Activated T-cell treated with anti-CD3 and anti-CD28 coated beads for 1 hour (primary cell): Measurements from ENCODE around the gene DDIT4.
A peak's percentile ranks its signal among the peaks of the same experiment; 100 is the strongest.
"Not testable (repeated sequence)": the region's sequence is repeated elsewhere in the genome, so short reads cannot be mapped to it uniquely, and the experiment has no call there.

Experiments used
- DNase-seq: peaks from one replicate; pipeline ENCODE4 v3.0.0-alpha.2; 2020; ENCODE audit warnings: low read depth

The DDIT4 gene

GRCh38 chr10:72273410-72274212 lies at the start of gene DDIT4:
TSS of gene DDIT4 (plus strand) at chr10:72273924. CDS start at chr10:72274217, 293 bp downstream.
- peak; percentile 93 for DNase-seq

DNA sequence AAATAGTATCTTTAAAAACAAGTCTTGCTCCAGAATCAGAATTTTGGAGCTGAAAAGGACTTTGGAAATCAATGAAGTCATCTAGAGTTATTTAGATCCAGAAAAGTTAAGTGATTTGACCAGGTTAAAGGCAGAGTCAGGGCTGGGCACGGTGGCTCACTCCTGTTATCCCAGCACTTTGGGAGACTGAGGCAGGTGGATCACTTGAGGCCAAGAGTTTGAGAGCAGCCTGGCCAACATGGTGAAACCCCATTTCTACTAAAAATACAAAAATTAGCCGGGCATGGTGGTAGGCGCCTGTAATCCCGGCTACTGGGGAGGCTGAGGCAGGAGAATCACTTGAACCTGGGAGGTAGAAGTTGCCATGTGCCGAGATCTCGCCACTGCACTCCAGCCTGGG lies 49.5 kb upstream of the DDIT4 start:
- not testable (repeated sequence) for DNase-seq

GRCh38 chr10:72226418-72227027 lies 47.2 kb upstream of the DDIT4 start:
- no peak for DNase-seq

DNA sequence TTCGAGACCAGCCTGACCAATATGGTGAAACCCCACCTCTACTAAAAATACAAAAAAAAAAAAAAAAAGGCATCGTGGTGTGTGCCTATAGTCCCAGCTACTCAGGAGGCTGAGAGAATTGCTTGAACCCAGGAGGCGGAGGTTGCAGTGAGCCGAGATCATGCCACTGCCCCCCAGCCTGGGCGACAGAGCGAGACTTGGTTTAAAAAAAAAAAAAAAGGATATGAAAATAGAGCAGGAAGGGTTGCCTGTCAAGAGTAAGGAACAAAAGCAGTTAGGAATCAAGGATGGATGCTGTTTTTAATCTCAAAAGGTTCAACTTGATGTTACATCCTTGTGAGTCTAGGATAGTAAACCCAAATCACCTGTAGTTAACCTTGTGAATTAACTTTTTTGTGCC lies 45.9 kb upstream of the DDIT4 start:
- DNase-seq = no peak

GRCh38 chr10:72228318-72228751 lies 45.4 kb upstream of the DDIT4 start:
- no peak for DNase-seq

- no peak for DNase-seq
These were observed 44.2 kb upstream of the DDIT4 start for GRCh38 chr10:72229261-72230251.

DNA sequence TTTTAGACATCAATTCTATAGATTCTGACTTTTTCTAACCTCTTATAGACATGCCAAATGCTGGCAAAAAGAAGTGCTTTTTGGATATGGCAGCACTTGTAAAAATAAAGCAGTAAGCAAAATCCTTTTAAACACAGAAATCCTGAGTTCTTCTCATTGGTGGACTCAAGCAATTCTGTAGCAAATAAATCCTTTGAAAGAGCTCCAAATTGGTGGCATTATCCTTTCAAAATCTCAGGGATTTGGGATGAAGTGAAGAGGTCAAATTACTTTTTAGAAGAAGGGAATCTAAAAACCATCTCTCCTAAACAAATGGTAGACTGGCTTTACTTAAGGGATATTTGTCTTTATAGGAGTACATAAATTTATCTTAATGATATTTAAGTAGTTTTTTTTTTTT lies 40.1 kb upstream of the DDIT4 start:
- DNase-seq = no peak

DNA sequence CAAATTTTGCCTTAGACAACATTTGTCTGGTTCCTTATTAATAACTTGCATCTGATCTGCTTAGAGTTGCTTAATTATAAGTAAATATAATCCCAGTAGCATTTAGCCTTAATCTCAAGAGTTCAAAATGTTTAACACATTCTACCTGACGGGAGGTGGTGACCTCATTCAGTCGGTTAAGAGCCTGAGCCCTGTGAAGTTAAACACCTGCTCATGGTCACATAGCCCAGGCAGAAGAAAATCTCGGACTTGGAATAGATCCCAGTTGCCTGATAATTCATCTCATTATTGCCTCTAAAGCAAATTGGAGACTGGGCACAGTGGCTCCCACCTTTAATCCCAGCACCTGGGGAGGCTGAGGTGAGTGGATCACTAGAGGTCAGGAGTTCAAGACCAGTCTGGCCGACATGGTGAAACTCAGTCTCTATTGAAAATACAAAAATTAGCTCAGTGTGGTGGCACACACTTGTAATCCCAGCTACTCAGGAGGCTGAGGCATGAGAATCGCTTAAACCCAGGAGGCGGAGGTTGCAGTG lies 39.1 kb upstream of the DDIT4 start:
- DNase-seq = no peak

DNA sequence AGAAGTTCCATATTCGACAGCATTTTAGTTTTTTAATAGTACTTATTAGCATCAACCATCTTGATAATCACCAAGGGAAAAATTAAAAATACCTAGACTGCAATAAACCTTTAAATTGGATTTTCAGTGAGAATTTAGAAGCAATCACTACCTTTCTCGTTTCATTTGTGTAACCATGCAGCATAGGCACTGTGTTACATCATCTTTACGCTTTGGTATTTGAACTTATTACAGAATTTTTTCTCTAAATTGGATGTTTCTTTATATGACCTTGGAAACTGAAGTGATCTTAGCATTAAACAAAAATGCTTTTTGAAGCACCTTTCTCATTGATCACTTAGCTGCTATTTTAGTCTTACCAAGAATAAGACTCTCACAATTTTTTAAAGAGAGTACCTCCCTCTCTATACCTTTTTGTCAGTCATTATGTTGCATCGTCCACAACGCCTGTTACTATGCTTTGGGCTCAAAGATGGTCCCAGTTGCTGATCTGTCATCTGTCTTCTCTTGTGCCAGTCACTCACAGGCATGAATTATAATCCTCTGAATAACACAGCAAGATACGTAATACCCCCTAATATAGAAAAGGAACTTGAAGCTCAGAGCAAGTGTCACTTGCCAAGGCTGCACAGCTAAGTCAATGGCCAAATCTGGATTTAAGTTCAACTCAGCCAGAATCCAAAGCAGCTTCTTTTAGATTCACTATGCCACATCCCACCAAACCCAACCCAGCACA lies 38.0 kb upstream of the DDIT4 start:
- DNase-seq = no peak

- DNase-seq = no peak
These were observed 35.1 kb upstream of the DDIT4 start for GRCh38 chr10:72238392-72239175.

GRCh38 chr10:72239409-72239808 lies 34.3 kb upstream of the DDIT4 start:
- DNase-seq = no peak

GRCh38 chr10:72240371-72240770 lies 33.4 kb upstream of the DDIT4 start:
- DNase-seq = no peak

- DNase-seq = no peak
These were observed 32.0 kb upstream of the DDIT4 start for GRCh38 chr10:72241691-72242252.

- no peak for DNase-seq
These were observed 31.0 kb upstream of the DDIT4 start for GRCh38 chr10:72242675-72243074.

DNA sequence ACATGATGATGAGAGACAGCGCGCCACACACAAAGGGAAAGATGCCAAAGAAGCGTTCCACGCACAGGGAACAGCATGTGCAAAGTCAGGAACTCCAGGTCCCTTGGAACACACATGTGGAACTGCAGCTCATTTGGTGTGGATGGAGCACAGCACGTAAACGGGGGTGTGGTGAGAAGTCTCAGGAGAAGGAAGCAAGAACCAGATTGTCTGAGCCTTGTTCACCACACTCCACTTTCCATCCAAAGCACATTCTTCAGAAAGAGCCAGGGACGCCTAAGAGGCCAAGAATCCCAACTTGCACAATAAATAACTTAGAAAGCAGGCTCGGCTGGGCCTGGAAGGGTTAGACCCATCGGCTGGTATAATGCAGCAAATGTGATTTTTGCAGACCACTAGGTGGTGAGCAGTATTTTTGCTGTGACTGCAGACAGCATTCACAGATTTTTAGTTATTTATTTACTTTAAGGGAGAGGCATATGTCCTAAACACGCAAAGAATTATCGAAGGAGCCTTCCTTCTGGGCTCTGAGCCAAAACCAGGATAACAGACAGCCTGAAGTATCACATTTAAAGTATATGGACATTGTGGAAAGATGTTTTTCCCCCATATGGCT lies 29.8 kb upstream of the DDIT4 start:
- no peak for DNase-seq

GRCh38 chr10:72244573-72245038 lies 29.1 kb upstream of the DDIT4 start:
- DNase-seq = no peak

DNA sequence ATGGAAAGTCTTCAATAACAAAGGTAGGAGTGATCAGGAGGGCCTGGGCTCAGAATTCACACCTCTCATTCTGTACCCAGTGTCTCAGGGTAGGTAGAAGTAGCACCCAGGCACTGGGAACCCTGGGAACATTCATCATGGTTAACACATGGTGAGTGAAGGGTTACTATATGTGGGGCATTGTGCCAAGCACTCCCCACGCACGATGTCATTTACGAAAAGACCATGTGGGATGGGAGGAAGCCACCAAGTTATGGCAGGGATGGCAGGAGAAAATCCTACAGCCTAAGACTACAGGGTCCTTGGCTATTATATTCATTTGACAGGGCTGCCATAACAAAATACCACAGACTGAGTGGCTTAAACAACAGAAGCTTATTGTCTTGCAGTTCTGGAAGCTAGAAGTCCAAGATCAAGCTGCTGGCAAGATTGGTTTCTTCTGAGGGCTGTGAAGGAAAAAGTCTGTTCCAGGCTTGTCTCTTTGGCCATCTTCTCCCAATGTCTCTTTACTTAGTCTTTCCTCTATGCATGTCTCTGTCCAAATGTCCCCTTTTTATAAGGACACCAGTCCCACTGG lies 27.7 kb upstream of the DDIT4 start:
- no peak for DNase-seq

DNA sequence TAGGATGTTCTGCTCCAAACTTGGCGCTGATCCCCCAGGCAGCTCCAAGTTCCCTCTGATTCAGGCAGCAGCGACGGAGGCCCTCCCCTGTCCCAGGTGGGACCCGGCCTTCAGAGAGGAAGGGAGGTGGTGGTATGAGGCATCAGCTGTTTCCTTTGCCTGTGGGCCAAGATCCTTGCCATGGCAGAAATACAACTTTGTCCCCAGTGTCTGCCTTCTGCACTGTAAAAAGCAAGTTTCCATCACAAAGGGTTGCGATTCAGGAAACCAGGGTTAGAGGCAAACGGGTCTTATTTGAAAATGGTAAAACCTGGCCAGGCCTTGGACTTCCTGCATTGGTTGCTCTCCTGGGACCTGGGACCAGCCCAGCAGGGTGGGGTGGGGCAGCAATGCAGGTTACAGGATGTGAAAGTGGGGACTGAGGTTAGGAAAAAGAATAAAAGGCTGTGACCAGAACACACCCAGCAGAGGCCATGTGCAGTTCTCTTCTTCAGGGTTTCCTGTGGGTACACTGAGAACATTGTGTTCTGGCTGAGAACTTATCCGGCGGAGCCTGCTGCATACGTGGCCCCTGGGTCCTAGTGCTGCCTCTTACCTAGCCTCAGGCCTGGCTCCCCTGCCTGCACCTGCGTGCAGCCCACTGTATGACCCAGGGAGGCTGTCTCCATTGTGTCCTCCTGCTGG lies 25.1 kb upstream of the DDIT4 start:
- DNase-seq = peak; percentile 54
